Cardiac septum (tissue), 1 donor: ENCODE results near the gene PCDH1. TPM values are rescaled to one million over a fixed set of nuclear protein-coding genes. Genes with fewer than 3 reads are reported as not detected.

ENCODE experiments used
- DNase-seq: peaks from one replicate; pipeline ENCODE4 v3.0.0-alpha.2; 2020; ENCODE audit warnings: low spot score
- intact Hi-C: fragments of 100-400 bp; cut with DNase I; formaldehyde crosslinking; loops from one replicate; pipeline ENCODE4 v1.14.0; 2022
- total RNA-seq: library from RNA; stranded (reverse); fragmentation: NEBNext Ultra II Directional; extraction: Animal tissue kit (Norgen Biotek cat#: 25700); gene quantifications from one replicate; pipeline ENCODE4 v1.2.1, GENCODE V29; 2021
- donor health status: DM: no; HTN: no; CAD: no.

The PCDH1 gene
- total RNA-seq, 1 donor from 2014 or later: 16.9 TPM

DNA sequence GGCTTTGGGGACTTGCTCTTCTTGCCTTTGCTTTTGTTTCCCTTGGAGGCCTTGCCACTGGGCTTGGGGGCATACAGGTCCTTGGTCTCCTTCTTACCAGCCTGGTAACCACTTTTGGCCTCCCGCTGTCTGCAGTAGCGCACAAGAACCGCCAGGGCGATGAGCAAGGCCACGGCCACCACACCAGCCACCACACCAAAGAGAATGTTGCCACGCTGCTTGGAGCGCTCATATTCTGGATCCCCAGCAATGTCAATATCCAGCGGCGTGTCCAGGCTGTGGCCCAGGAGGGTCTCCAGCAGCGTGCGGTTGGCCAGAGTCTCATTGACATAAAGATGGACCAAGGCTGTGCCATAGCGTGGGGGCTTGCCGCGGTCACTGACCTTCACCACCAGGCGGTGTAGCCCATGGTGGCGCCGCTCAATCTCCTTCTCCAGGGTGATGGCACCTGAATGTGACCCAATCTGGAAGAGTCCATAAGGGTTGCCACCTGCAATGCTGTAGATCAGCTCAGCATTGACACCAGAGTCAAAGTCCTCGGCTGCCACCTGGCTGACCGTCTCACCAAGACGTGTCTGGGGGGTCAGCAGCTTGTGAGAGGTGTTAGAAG lies 14.5 kb downstream of the PCDH1 start:
- DNase-seq: no peak
- intact Hi-C loops: no loop called here

- DNase-seq: no peak
- intact Hi-C loops: no loop called here
Observed at GRCh38 chr5:141862936-141863543, 15.2 kb downstream of the PCDH1 start.

GRCh38 chr5:141861194-141861593 lies 17.0 kb downstream of the PCDH1 start:
- intact Hi-C loops: no loop called here
- DNase-seq: no peak

GRCh38 chr5:141858079-141858765 lies 20.0 kb downstream of the PCDH1 start:
- DNase-seq: no peak
- intact Hi-C loops: no loop called here

GRCh38 chr5:141857226-141857625 lies 21.0 kb downstream of the PCDH1 start:
- no peak for DNase-seq
- intact Hi-C loops: no loop called here

DNA sequence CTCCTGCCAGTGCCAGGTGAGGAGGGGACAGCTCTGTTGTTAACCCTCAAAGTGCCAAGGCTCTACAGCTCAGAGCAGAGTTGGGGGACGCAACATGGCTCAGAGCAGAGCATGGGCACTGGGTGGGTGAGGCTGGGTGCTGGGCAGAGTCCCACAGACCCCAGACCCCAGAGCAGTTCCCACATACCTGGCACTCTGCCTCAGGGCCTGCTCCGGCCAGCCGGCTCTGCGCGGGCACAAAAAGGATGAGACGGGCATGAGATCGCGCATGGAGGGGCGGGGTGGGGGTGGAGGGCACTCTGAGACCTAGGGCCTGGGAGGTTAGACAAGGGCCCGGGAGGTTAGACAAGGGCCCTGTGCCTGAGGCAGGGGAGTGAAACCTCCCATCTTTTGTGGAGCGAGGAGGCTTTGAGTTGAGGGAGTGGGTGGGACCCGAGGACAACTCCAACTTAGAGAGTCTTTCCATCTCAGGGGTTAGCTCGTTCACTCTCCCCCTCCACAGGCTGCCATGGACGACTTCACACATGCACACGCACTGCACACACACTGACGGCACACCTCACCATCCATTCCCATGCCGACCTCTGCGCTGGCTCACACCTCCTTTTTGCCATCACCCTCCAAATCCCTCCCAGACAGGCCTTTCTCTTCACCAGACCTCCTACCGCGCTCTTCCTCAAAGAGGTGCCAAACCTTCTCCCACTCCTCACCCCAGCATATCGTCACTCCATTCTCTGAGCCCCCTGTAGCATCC lies 22.0 kb downstream of the PCDH1 start:
- no peak for DNase-seq
- intact Hi-C loops: no loop called here

GRCh38 chr5:141855265-141856036 lies 22.8 kb downstream of the PCDH1 start:
- intact Hi-C loops: no loop called here
- DNase-seq: no peak

GRCh38 chr5:141853895-141854626 lies 24.1 kb downstream of the PCDH1 start:
- intact Hi-C loops: no loop called here
- DNase-seq: no peak

DNA sequence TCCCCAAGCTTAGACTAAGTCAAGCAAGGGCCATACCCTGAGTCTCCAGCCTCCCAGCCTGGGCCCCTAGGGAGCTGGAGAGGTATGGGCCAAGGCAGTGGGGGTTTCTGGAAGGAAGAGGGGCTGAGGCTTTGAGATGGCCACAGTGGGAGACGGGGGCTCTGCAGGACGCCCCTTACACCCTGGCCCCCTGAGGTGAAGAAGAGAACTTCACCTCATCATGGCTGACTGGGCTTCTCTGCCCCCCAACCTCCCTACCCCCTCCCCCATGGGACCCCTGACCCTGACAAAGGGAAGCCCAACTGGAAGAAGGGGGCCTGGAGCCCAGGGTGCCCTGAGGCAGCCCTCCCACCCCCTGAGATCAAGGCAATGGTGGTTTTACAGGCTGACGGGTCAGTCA lies 25.8 kb downstream of the PCDH1 start:
- DNase-seq: no peak
- intact Hi-C loops: no loop called here

DNA sequence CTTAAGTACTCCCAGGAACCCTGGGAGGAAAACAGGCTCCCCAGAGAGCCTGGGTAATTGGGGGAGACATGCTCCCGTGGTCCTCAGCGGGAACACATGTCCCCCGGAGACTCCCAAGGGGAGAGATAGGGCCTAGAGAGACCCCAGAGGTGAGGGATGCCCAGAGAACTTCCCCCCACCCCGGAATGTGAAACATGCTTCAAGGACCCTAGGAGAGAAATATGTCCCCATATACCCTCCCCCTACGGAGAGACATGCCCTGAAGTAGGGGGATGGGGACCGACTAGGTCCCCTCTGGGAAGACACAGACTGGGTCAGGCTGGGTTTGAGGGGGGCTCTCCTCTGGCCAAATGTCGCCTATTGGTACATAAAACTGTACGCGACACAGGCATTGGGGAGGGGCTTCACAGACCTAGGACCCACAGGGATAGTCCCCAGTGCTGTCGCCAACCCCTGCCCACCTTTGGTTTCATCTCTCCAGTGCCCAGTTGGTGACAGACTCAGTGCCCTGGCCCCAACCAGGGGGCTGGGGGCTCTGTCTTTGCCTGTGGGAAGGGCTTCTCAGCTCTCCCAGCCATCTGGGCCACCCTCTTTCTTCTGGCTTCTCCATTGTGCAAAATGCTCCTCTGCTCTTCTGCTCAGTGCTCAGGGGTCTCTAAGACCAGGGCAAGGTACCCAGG lies 26.9 kb downstream of the PCDH1 start:
- intact Hi-C loops: loop anchor here (2.0 kb wide), 1 partner anchor 23 kb away; no protein-coding TSS in a partner anchor
- no peak for DNase-seq

GRCh38 chr5:141850786-141851185 lies 27.4 kb downstream of the PCDH1 start:
- DNase-seq: no peak
- intact Hi-C loops: loop anchor here (2.0 kb wide), 1 partner anchor 24 kb away; no protein-coding TSS in a partner anchor

DNA sequence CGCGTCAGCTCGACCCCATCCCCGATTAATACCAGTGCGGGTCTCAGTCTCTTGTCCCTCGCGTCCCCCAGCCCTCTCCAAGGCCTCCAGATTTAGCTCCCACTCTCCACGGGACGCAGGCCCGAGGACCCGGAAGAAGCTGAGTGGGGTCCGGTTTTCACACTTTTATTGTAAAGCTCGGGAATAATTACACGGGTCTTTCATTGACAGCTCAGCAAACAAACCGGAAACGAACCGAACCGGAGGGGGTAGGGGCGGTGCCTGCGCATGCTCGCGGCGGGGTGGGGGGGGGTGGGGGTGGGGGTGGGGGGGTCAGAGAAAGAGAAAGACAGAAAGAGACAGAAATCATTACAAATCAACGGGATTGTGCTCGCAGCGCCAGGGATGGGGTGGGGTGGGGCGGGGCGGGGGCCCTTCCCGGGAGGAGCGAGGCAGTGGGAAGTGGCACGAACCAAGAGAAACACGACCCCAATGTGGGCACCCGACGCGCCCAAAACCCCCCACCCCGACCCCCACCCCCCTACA lies 27.9 kb downstream of the PCDH1 start:
- intact Hi-C loops: loop anchor here (2.0 kb wide), 1 partner anchor 24 kb away; no protein-coding TSS in a partner anchor
- no peak for DNase-seq

- DNase-seq: peak; percentile 95
- intact Hi-C loops: loop anchor here (2.0 kb wide), 1 partner anchor 25 kb away; no protein-coding TSS in a partner anchor
Observed at GRCh38 chr5:141849415-141850243, 28.6 kb downstream of the PCDH1 start.

DNA sequence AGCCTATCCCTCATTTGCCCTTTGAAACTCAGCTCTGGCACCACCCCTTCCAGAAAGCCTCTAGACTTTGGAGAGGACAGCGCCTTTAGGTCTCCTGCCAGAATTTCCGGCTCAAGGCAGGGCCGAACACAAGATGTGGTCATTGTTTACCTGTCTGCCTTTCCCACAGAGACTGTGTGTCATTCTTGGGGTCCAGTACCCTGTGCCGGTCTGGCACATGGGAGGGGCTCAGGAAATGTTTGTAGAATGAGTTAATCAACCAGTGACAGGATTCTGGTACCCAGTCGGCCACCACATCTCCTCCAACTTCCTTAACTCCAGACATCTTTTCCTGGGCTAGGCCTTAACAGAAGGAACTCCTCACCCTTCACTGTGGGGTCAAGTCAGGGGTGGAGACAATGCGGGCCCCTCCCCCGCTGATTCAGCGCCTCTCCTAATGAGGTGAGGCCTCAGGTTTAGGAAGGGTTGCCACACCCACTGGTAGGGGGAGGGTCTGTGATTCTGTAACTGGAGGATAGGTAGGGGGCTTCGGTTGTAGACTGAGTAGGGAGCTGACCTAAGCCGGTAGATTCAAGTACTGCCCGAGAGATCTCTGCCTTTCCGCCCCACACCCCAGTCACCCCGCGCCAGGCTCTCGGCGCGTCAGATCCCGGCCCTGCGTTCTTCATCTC lies 29.3 kb downstream of the PCDH1 start:
- no peak for DNase-seq
- intact Hi-C loops: no loop called here

DNA sequence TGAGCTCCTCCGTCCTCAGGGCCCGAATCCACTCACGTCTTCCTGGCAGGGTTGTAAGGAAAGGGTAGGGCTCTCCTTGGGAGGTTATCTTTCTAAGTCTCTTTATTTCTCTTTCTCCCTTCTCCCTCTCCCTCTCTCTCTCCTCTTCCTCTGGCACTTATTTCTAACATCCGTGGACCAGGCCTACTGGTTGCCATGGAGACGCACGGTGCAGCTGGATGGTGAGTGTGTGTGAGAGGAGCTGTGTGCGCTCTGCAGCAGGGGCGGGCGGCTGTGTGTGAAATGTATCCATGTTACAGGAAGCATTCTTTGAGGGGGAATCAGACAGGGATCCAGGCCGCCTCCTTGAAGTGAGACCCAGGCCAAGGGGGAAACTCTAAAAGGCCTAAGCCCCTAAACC lies 32.2 kb downstream of the PCDH1 start:
- intact Hi-C loops: no loop called here
- no peak for DNase-seq

DNA sequence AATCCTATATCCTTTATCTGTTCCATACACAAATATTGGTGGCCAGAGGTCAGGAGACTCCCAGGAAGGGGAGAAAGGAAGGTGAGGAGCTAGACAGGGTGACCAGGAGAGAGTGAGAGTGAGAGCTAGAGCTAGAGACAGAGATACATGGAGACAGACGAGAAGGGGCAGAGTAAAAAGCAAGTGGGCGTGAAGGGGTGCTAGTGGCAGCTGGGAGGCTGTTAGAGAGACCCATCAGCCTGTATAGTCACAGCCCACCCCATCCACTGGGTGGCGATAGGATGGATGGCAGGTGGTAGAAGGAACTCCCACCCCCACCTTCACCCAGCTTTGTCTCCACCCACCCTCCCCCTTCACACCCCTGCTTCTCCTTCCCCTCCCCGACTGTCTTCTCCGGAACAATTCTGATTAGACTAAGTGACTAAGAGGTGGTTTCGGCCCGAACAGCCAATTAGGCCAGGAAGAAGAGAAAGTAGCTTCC lies 32.8 kb downstream of the PCDH1 start:
- intact Hi-C loops: no loop called here

More for the DNA sequence above, 32.8 kb downstream of the PCDH1 start:
- DNase-seq: no peak
